HepG2 (cell line): ENCODE results near the gene PRIMPOL. TPM values are rescaled to one million over a fixed set of nuclear protein-coding genes. Genes with fewer than 3 reads are reported as not detected.

Source experiments
- ATAC-seq: fragments of 200-7000 bp; cut with Tn5 transposase; 3 replicates; pipeline ENCODE4 v1.9.1; 2020; ENCODE audit warnings: mild to moderate bottlenecking, moderate library complexity
- BruUV-seq: library from RNA; stranded (reverse); fragments of 400-500 nt; replicated peaks from 2 replicates; lab custom pipeline; 2021; lab: Mats Ljungman, UMichigan
- CTCF ChIA-PET: fragments of 300-600 bp; formaldehyde crosslinking; extraction: SDS; loops from one replicate; lab custom pipeline; 2021; ENCODE audit warnings: low total read pairs, inconsistent platforms, low intra/inter-chr PET ratio; lab: Yijun Ruan, JAX
- POLR2A ChIA-PET: fragments of 350-600 bp; sonication (Branson Sonifier 250); formaldehyde crosslinking; loops from one replicate; lab custom pipeline; 2020; ENCODE audit warnings: antibody characterized with exemption, inconsistent platforms; lab: Yijun Ruan, JAX
- DNase-seq: peaks from one replicate; pipeline ENCODE4 v3.0.0-alpha.2; 2015; ENCODE audit warnings: low spot score
- FAIRE-seq: peaks from 3 replicates; lab custom pipeline; 2011; peaks lifted over from hg19 to GRCh38; lab: Jason Lieb, UNC
- H2AFZ ChIP-seq: one replicate; pipeline ENCODE4 v1.6.1; 2011; ENCODE audit warnings: low read length, inconsistent platforms
- H3K27ac ChIP-seq: fragments of 300-600 bp; 3 replicates; pipeline ENCODE4 v1.8.0; 2011; ENCODE audit warnings: mixed run types, mild to moderate bottlenecking, mixed read lengths, low read length, inconsistent platforms; ENCODE audit not compliant: insufficient read depth; ENCODE audit errors: extremely low read length
- H3K27me3 ChIP-seq, 2 experiments: fragments of 200-600 bp in 1 of 2; 2 replicates in 1 of 2; 3 replicates in 1 of 2; pipeline versions ENCODE4 v1.6.0 to v1.8.0; 2011; ENCODE audit warnings: low read length in 2 of 2, mild to moderate bottlenecking in 2 of 2, moderate library complexity in 2 of 2, inconsistent platforms in 1 of 2; ENCODE audit not compliant: insufficient read depth in 2 of 2, control insufficient read depth in 1 of 2
- H3K36me3 ChIP-seq, 2 experiments: fragments of 200-600 bp in 1 of 2; replicated peaks in 1 of 2; 2 replicates in 1 of 2; 3 replicates in 1 of 2; pipeline versions ENCODE4 v1.5.1 to v1.8.0; 2011; ENCODE audit warnings: low read length in 2 of 2, inconsistent platforms in 1 of 2; ENCODE audit not compliant: insufficient read depth in 2 of 2, control insufficient read depth in 1 of 2
- H3K4me1 ChIP-seq: 2 replicates; pipeline ENCODE4 v1.5.1; 2012; ENCODE audit warnings: low read length, inconsistent platforms; ENCODE audit not compliant: insufficient read depth
- H3K4me2 ChIP-seq: 2 replicates; pipeline ENCODE4 v1.6.0; 2011; ENCODE audit warnings: low read depth, low read length, inconsistent platforms
- H3K4me3 ChIP-seq, 3 experiments: fragments of 200-600 bp in 1 of 3; sonication (generic), shearing (Covaris generic) in 1 of 3; replicated peaks in 1 of 3; 2 replicates each; pipeline ENCODE4 v1.5.1; 2011 to 2016; ENCODE audit warnings: low read length in 3 of 3, inconsistent platforms in 2 of 3, low read depth in 2 of 3, mild to moderate bottlenecking in 2 of 3, control low read depth in 1 of 3, mixed read lengths in 1 of 3; ENCODE audit not compliant: insufficient read depth in 1 of 3
- H3K79me2 ChIP-seq: one replicate; pipeline ENCODE4 v1.6.1; 2011; ENCODE audit warnings: low read length, inconsistent platforms; ENCODE audit not compliant: insufficient read depth
- H3K9ac ChIP-seq: 2 replicates; pipeline ENCODE4 v1.6.0; 2011; ENCODE audit warnings: mild to moderate bottlenecking, low read depth, low read length, inconsistent platforms; ENCODE audit not compliant: insufficient read depth
- H3K9me3 ChIP-seq: 2 replicates; pipeline ENCODE4 v1.5.1; 2012; ENCODE audit warnings: mild to moderate bottlenecking, low read length
- H4K20me1 ChIP-seq: 2 replicates; pipeline ENCODE4 v1.6.0; 2011; ENCODE audit warnings: inconsistent platforms, mild to moderate bottlenecking, low read length, moderate library complexity; ENCODE audit not compliant: insufficient read depth
- KMT2A ChIP-seq: sonication (generic); formaldehyde crosslinking; IDR thresholded peaks from 2 replicates; pipeline ENCODE4 v1.4.0; 2020; ENCODE audit warnings: missing genetic modification reagents
- MEIS1 ChIP-seq: sonication (generic); formaldehyde crosslinking; IDR thresholded peaks from 2 replicates; pipeline ENCODE4 v1.9.0; 2021; ENCODE audit warnings: mild to moderate bottlenecking, missing genetic modification reagents, moderate library complexity, borderline replicate concordance
- TGIF2 ChIP-seq: IDR thresholded peaks from 2 replicates; pipeline ENCODE4 v1.6.1; 2016; ENCODE audit warnings: control low read depth, missing compliant biosample characterization
- THYN1 ChIP-seq: sonication (generic); formaldehyde crosslinking; IDR thresholded peaks from 2 replicates; pipeline ENCODE4 v1.8.1; 2023; ENCODE audit warnings: low read depth, mild to moderate bottlenecking, moderate library complexity, missing genetic modification reagents, borderline replicate concordance
- U2AF1 ChIP-seq: fragments of 200-400 bp; formaldehyde crosslinking; optimal IDR thresholded peaks from 2 replicates; pipeline ENCODE3; 2017; ENCODE audit warnings: mild to moderate bottlenecking, low read depth, low read length
- ZFX ChIP-seq: sonication (generic); formaldehyde crosslinking; IDR thresholded peaks from 2 replicates; pipeline ENCODE4 v1.4.0; 2020; ENCODE audit warnings: mild to moderate bottlenecking, low read depth, missing genetic modification reagents, moderate library complexity
- ZSCAN30 ChIP-seq: sonication (generic); formaldehyde crosslinking; IDR thresholded peaks from 2 replicates; pipeline ENCODE4 v1.5.0; 2020; ENCODE audit warnings: mild to moderate bottlenecking, missing genetic modification reagents
- ZSCAN9 ChIP-seq: IDR thresholded peaks from 2 replicates; pipeline ENCODE4 v1.6.1; 2016; ENCODE audit warnings: borderline replicate concordance
- WGBS: methylation state at CpG from one replicate; pipeline ENCODE4 v1.1.6; 2017; ENCODE audit warnings: low lambda C conversion rate; 5-methylcytosine and 5-hydroxymethylcytosine counted together
- in situ Hi-C: cut with HindIII; loops from 2 replicates; pipeline ENCODE4 v1.10.0; 2017; ENCODE audit warnings: low pct_unique_long_range_greater_than_20kb; ENCODE audit not compliant: extremely low pct_ligation_motif_present
- intact Hi-C: fragments of 100-400 bp; cut with micrococcal nuclease; formaldehyde crosslinking; loops from one replicate; pipeline ENCODE4 v1.10.0; 2022; ENCODE audit not compliant: unreplicated experiment
- polyA plus RNA-seq, 8 experiments: library from polyadenylated mRNA; depleted of rRNA in 3 of 8; stranded (reverse) in 7 of 8; unstranded in 1 of 8; fragments of >200 nt; fragmentation: Illumina TruSeq in 4 of 8; extraction: Trizol in 4 of 8; gene quantifications; 2 replicates each; pipeline versions ENCODE4 v1.2.1 to v1.2.3, GENCODE V29; 2011 to 2016; ENCODE audit warnings: low read depth in 4 of 8, missing spikeins in 1 of 8, mixed read lengths in 1 of 8; ENCODE audit not compliant: insufficient read depth in 1 of 8
- total RNA-seq, 5 experiments: library from RNA; depleted of rRNA; stranded (reverse); fragments of >200 nt; fragmentation: Illumina TruSeq; extraction: Trizol; gene quantifications; 2 replicates each; pipeline ENCODE4 v1.2.3, GENCODE V29; 2016; ENCODE audit warnings: low read depth in 1 of 5

PRIMPOL gene
- total and polyA plus RNA-seq, 2 of the 13 experiments (the other 11 are each of a cell fraction or from before 2014, with no cell fraction given): 7.3 to 11.0 TPM

DNA sequence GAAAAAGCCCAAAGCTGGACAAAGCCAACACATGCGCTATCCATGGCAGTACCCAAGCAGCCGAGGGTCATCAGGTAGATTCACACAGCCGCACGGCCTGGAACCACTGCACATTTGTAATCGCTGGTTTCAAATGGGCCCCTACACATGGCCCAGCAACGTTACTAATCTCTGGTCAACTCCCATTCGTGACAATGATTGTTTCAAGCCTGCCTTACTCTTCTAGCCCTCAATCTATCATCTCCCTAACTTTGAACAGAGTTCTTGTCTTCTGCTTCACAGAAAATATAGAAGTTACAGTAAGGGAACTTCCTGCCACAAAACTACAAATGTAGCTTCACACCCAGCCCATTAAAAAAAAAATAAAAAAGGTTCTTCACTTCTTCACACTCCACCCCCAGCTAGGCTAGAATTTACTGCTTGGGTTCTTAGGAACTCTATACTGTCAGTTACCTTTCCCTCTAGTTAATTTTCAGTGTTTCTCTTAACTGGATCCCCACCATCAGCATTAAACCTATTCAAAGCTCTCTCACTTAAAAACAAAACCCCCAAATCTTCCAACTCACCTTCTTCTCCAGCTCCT is 24.5 kb upstream of the PRIMPOL start:
- peak overlapping the region; percentile 59 to 81 (median 68) for H3K4me3 ChIP-seq
- no peaks in the 10 kb centered on the region for H4K20me1 ChIP-seq
- CTCF ChIA-PET: no interaction called here
- DNase-seq (no peak), ATAC-seq (peak; percentile 11), FAIRE-seq (no peak)
- peaks cover under 1 to 14% of the 10 kb centered on the region in 2 experiments; a peak in 4 of 5 replicates for H3K36me3 ChIP-seq
- 47% methylated on average over 6 of the region's 7 CpGs for WGBS
- no peaks in the 10 kb centered on the region for H3K9me3 ChIP-seq
- POLR2A ChIA-PET: interaction anchor here (0.6 to 2.8 kb wide), 12 partner anchors 8 to 577 kb away, joined by 3 to 48 read pairs (median 4); partner anchors contain the start of genes CASP3, CENPU, IRF2 and PRIMPOL
- peak overlapping the region; percentile 91 for H3K27ac ChIP-seq
- TSS peak; percentile 81 for BruUV-seq
- peak overlapping the region; percentile 85 for H3K9ac ChIP-seq
- H2AFZ ChIP-seq: no peak overlapping the region
- peaks cover 77% of the 10 kb centered on the region for H3K4me1 ChIP-seq
- peak overlapping the region; percentile 82 for H3K4me2 ChIP-seq
- intact Hi-C loops (no loop called here), in situ Hi-C loops (no loop called here)
- no peaks in the 10 kb centered on the region for H3K27me3 ChIP-seq
- 0 out of 2 replicates have a peak, but pooled peaks have one; percentile 0 for TF ChIP-seq MEIS1 (CRISPR knock-in tag)
- TF ChIP-seq ZFX (CRISPR knock-in tag): 0 out of 2 replicates have a peak, but pooled peaks have one; percentile 30
- 0 out of 2 replicates have a peak, but pooled peaks have one; percentile 39 for TF ChIP-seq TGIF2
- TF ChIP-seq KMT2A (CRISPR knock-in tag): 0 out of 2 replicates have a peak, but pooled peaks have one; percentile 21
- no peak for TF ChIP-seq THYN1 (CRISPR knock-in tag)
- TF ChIP-seq ZSCAN9: 0 out of 2 replicates have a peak, but pooled peaks have one; percentile 7
- TF ChIP-seq U2AF1: no peak
- TF ChIP-seq ZSCAN30 (CRISPR knock-in tag): 0 out of 2 replicates have a peak, but pooled peaks have one; percentile 22
- peaks cover 52% of the 10 kb centered on the region for H3K79me2 ChIP-seq
